ENCODE data around the gene TEX54.
"Not testable (repeated sequence)": the region's sequence is repeated elsewhere in the genome, so short reads cannot be mapped to it uniquely, and the experiment has no call there.

The TEX54 gene

DNA sequence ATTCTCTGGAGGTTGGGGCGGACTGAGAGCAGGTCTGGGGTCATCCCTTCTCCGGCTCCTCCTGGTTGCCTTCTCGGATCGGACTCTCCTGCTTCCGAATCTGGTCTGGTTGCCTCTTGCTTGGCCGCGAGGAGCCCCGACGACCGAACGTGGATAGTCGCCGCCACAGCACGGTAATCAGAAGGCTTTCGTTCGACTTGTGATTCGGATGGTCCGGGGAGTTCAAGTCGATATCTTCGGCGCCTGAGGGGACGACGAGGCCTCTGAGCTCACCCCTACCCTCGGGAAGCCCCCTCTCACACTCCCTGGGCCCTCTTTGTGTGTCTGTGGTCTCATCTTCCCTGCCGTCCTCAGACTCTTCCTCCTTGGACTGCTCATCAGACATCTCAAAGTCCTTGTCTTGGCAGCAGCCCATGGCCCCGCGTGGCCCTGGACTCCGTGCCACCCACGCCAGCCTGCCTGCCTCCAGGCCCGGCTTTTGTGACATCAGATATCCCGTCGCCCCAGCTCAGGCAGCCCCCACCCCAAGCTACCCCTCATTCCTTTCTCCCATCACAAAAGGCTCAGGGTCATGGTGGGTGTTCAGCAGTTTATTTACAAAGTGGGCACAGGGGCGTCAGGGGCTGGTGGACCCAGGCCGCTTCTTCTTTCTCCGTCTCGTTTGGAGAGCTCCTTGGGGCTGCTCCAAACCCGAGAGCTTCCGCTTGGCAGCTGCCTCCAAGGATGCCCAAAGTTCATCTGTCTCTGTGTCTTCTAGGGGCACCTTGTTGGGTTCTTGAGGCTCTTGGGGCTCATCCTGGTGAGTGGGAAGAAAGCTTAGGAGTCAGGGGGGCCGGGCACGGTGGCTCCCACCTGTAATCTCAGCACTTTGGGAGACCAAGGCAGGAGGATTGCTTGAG is at the start of gene TEX54:
TSS of gene TEX54 (minus strand) at position 506 of the 899 bp plus-strand sequence.
- no peak for DNase-seq

DNA sequence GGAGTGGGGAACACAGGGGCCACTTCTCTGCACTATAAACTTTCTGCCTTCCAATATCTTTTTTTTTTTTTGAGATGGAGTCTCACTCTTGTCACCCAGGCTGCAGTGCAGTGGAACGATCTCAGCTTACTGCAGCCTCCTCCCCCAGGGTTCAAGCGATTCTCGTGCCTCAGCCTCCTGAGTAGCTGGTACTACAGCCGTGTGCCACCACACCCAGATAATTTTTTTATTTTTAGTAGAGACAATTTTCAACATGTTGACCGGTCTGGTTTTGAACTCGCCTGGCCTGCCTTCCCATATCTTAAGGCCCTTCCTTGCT is 49.7 kb upstream of the TEX54 start:
- no peak for DNase-seq

GRCh38 chr11:62881579-62882430 is 49.2 kb upstream of the TEX54 start:
- peak; percentile 97 for DNase-seq

GRCh38 chr11:62880803-62881578 is 48.4 kb upstream of the TEX54 start, which contains the start of gene SLC3A2:
TSS of gene SLC3A2 (plus strand) at chr11:62880896. CDS start at chr11:62881024, 128 bp downstream.
- peak; percentile 86 for DNase-seq

- DNase-seq = peak; percentile 63
These were observed 47.7 kb upstream of the TEX54 start for GRCh38 chr11:62880231-62880802.

GRCh38 chr11:62879235-62879978 is 46.8 kb upstream of the TEX54 start:
- no peak for DNase-seq

DNA sequence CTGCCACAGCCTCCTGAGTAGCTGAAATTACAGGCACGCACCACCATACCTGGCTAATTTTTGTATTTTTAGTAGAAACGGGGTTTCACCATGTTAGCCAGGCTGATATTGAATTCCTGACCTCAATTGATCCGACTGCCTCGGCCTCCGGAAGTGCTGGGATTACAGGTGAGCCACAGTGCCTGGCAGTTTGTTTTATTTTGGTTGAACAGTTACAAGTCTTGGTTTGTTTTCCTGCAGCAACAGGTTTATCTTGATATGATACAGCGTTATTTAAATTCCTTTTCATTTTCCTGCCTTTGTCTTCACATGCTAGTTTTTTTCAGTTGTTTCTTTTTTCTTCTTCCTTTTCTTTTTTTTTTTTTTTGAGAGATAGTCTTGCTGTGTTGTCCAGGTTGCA is 44.1 kb upstream of the TEX54 start:
- DNase-seq = no peak

DNA sequence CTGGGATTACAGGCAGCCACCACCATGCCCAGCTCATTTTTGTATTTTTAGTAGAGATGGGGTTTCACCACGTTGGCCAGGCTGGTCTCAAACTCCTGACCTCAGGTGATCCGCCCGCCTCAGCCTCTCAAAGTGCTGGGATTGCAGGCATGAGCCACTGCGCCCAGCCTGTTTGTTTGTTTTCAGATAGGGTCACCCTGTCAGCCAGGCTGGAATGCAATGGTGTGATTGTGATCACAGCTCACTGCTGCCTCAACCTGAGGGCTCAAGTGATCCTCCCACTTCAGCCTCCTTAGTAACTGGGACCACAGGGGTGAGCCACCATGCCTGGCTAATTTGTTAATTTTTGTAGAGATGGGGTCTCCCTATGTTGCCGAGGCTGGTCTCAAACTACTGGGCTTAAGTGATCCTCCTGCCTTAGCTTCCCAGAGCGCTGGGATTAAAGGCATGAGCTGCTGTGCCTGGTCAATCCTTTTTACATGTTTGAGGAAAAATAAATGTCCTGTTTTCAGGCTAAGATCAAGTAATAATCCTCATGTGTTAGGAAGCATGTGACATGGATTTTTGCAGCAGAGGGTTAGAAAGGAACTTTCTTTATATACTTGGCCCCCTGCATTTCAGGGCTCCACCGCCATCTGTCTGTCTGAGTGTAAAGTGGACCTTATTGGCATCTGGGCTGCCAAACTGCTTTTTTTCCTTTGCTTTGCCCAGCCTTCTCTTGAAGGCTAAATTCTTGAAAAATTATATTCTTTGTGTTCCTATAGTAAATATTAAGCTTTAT is 43.2 kb upstream of the TEX54 start:
- no peak for DNase-seq

GRCh38 chr11:62874851-62875250 is 42.2 kb upstream of the TEX54 start:
- no peak for DNase-seq

- no peak for DNase-seq
These were observed 33.0 kb upstream of the TEX54 start for GRCh38 chr11:62865635-62866034.

DNA sequence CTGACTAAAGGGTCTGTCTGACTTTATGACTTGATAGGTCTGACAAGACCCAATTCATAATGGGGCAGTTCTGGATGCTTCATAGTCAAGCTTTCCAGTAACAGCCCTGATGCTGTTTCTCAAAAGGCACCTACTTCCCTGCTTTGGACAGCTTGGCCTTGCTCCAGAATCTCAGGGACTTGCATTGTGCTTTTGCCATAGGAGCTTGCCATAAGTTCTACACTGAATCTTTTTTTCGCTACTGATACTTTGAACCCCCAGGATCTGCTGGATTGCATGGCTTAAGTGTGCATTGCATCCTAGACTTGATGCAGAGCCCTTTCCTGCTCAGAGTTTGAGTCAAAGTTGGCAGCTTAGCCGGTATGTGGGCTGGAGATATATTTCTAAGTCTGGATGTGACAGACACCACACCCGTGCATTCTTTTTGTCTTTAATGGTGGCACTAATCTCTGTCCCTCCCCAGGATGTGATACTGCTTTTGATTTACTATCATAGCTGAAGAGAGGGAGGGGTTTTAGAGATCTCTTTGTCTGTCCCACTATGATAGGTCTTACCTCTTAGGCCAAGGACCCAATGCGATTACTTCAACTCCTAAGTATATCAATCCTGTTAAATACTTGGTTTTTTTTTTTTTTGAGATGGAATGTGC is 31.2 kb upstream of the TEX54 start:
- DNase-seq = no peak

DNA sequence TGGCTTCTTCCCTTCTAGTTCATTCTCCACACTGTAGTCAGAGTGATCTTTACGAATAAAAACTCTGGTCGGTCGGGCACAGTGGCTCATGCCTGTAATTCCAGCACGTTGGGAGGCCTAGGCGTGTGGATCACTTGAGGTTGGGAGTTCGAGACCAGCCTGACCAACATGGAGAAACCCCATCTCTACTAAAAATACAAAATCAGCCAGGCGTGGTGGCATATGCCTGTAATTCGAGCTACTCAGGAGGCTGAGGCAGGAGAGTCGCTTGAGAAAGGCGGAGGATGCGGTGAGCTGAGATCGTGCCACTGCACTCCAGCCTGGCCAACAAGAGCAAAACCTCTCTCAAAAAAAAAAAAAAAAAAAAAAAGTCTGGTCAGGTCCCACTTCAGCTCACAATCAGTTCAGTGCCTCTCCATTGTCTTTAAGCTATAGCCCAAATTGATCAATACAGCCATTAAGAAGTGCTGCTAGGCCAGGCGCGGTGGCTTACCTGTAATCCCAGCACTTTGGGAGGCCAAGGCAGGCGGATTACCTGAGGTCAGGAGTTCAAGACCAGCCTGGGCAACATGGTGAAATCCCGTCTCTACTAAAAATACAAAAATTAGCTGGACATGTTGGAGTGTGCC is 29.0 kb upstream of the TEX54 start:
- not testable (repeated sequence) for DNase-seq

DNA sequence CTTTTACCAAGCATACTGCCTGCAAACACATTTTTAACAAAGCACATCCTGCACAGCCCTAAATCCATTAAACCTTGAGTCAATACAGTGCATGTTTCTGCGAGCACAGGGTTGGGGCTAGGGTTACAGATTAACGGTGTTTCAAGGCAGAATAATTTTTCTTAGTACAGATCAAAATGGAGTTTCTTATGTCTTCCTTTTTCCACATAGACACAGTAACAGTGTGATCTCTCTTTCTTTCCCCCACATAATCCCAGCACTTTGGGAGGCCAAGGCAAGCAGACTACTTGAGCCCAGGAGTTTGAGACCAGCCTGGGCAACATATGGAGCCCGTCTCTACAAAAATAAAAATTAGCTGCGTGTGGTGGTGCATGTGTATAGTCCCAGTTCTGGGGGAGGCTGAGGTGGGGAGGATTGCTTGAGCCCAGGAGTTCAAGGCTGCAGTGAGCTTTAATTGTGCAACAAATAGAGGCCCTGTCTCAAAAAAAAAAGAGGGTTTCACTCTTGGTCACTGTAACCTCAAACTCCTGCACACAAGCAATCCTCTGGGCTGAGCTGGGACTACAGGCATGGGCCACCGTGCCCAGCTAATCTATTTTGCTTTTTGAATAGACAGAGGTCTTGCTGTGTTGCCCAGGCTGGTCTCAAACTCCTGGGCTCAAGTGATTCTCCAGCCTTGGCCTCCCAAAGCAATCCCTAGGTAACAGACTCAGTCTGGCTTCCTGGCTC is 28.4 kb upstream of the TEX54 start:
- no peak for DNase-seq

DNA sequence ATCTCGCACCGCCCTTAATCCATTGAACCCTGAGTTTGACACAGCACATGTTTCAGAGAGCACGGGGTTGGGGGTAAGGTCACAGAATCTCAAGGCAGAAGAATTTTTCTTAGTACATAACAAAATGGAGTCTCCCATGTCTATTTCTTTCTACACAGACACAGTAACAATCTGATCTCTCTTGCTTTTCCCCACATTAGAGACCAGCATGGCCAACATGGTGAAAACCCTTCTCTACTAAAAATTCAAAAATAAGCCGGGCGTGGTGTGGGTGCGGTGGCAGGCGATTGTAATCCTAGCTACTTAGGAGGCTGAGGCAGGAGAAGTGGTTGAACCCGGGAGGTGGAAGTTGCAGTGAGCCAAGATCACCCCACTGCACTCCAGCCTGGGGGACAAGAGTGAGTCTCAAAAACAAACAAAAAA is 26.7 kb upstream of the TEX54 start:
- not testable (repeated sequence) for DNase-seq

GRCh38 chr11:62858201-62858600 is 25.6 kb upstream of the TEX54 start:
- no peak for DNase-seq

- no peak for DNase-seq
These were observed 24.9 kb upstream of the TEX54 start for GRCh38 chr11:62857541-62857982.

- no peak for DNase-seq
These were observed 23.8 kb upstream of the TEX54 start for GRCh38 chr11:62856333-62856895.

- peak; percentile 99 for DNase-seq
These were observed 23.1 kb upstream of the TEX54 start for GRCh38 chr11:62855571-62856332.
